GM12875 (cell line): ENCODE data around the gene TMEM25.

Experiments used
- H3K4me3 ChIP-seq: one replicate; pipeline ENCODE4 v1.5.1; 2011; ENCODE audit warnings: low read depth, low read length, control low read depth
- CTCF ChIP-seq: IDR thresholded peaks from 2 replicates; pipeline ENCODE4 v1.5.1; 2011; ENCODE audit warnings: low read depth, mild to moderate bottlenecking, control low read depth, inconsistent platforms, low read length, moderate library complexity, borderline replicate concordance; ENCODE audit not compliant: insufficient read depth

Gene TMEM25

GRCh38 chr11:118581057-118581456 is 50.1 kb downstream of the TMEM25 start:
- no peak for TF ChIP-seq CTCF
- no peak overlapping the region for H3K4me3 ChIP-seq
